Skeletal muscle satellite cell (primary cell): ENCODE data around the gene BBS1.

Source experiments
- H3K27me3 ChIP-seq: 2 replicates; pipeline ENCODE4 v1.7.0; 2013; ENCODE audit warnings: low read length; ENCODE audit not compliant: control insufficient read depth, insufficient read depth
- H3K36me3 ChIP-seq: 2 replicates; pipeline ENCODE4 v1.7.0; 2013; ENCODE audit warnings: mild to moderate bottlenecking, control low read depth, low read length; ENCODE audit not compliant: insufficient read depth
- H3K4me1 ChIP-seq: 2 replicates; pipeline ENCODE4 v1.7.0; 2013; ENCODE audit warnings: low read length; ENCODE audit not compliant: control insufficient read depth, insufficient read depth
- H3K4me2 ChIP-seq: 2 replicates; pipeline ENCODE4 v1.7.0; 2013; ENCODE audit warnings: mild to moderate bottlenecking, low read length
- H3K4me3 ChIP-seq: 2 replicates; pipeline ENCODE4 v1.7.0; 2013; ENCODE audit warnings: low read length
- H3K9ac ChIP-seq: 2 replicates; pipeline ENCODE4 v1.7.0; 2013; ENCODE audit warnings: mild to moderate bottlenecking, low read depth, low read length, moderate library complexity
- H3K9me3 ChIP-seq: replicated peaks from 2 replicates; pipeline ENCODE4 v1.7.0; 2013; ENCODE audit warnings: mild to moderate bottlenecking, control low read depth, low read length

Gene BBS1

DNA sequence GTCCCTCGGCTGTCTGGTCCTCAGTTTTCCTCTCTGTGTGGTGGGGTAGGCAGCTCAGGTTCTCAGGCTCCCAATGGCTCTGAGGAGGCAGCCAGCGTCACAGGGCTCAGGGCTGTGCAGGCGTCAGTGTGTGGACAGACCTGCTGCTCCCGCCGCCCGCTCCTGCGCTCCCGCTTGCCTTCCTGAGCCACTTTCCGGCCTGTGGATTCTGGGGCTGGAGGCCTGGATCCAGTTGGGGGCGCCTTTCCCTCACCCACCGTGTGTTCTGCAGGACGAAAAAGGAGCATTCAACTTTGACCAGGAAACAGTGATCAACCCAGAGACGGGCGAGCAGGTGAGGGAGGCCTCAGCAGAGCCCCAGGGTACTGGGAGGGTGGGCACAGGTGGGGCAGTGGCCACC, 15.5 kb upstream of the BBS1 start:
- H3K36me3 ChIP-seq, result peaks cover 58% of the 10 kb centered on the region
- no peak overlapping the region for H3K4me2 ChIP-seq
- H3K27me3 ChIP-seq, result no peaks in the 10 kb centered on the region
- no peaks in the 10 kb centered on the region for H3K4me1 ChIP-seq
- H3K4me3 ChIP-seq, result no peak overlapping the region
- H3K9me3 ChIP-seq, result no peaks in the 10 kb centered on the region
- no peak overlapping the region for H3K9ac ChIP-seq

DNA sequence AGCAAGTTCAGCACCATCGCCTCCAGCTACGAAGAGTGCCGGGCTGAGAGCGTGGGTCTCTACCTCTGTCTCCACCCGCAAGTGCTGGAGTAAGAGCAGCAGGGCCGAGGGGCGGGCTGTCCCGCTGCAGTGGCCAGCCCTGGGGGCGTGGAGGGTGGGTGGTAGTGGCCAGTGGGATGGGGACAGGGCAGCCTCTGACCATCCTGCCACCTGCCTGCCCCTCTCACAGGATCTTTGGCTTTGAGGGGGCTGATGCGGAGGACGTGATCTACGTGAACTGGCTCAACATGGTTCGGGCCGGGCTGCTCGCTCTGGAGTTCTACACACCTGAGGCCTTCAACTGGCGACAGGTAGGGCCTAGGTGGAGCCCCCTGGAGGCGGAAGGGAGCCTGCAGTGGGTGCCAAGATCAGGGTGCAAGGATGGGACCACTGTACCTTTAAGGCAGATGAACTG, 15.0 kb upstream of the BBS1 start:
- Histone ChIP-seq H3K36me3 (peaks cover 58% of the 10 kb centered on the region), H3K27me3 (no peaks in the 10 kb centered on the region), H3K9ac (no peak overlapping the region), H3K4me1 (no peaks in the 10 kb centered on the region), H3K4me2 (no peak overlapping the region), H3K4me3 (no peak overlapping the region), H3K9me3 (no peaks in the 10 kb centered on the region)

DNA sequence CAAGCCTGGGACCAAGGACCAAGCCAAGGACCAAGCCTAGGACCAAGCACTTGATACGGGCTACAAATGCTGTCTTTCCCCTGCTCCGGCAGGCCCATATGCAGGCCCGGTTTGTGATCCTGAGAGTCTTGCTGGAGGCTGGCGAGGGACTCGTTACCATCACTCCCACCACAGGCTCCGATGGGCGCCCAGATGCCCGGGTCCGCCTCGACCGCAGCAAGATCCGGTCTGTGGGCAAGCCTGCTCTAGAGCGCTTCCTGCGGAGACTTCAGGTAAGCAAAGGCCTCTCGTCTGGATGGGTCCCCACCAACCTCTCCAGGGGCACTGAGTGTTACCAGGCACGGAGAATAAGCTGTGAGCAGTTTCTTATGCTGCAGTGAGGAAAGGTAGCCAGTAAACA, 13.2 kb upstream of the BBS1 start:
- H3K4me2 ChIP-seq, result no peak overlapping the region
- no peak overlapping the region for H3K4me3 ChIP-seq
- no peaks in the 10 kb centered on the region for H3K9me3 ChIP-seq
- peaks cover 53% of the 10 kb centered on the region for H3K36me3 ChIP-seq
- H3K27me3 ChIP-seq, result no peaks in the 10 kb centered on the region
- no peaks in the 10 kb centered on the region for H3K4me1 ChIP-seq
- H3K9ac ChIP-seq, result no peak overlapping the region

DNA sequence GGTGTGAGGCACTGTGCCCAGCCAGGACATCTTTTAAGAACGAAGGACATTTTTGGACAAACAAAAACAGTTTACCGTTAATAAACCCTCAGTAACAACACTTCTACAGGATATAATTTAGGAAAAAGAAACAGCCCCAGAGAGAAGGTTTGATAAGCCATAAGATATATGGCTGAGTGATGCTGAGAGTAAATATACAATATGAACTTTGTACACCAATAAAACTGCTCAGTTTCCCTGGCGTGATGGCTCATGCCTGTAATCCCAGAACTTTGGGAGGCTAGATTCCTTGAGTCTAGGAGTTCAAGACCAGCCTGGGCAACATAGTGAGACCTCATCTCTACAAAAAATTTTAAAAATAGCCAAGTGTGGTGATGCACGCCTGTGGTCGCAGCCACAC, 11.9 kb upstream of the BBS1 start:
- Histone ChIP-seq H3K4me1 (no peaks in the 10 kb centered on the region), H3K4me3 (no peak overlapping the region), H3K4me2 (no peak overlapping the region), H3K27me3 (no peaks in the 10 kb centered on the region), H3K36me3 (peaks cover 41% of the 10 kb centered on the region), H3K9me3 (no peaks in the 10 kb centered on the region), H3K9ac (no peak overlapping the region)

DNA sequence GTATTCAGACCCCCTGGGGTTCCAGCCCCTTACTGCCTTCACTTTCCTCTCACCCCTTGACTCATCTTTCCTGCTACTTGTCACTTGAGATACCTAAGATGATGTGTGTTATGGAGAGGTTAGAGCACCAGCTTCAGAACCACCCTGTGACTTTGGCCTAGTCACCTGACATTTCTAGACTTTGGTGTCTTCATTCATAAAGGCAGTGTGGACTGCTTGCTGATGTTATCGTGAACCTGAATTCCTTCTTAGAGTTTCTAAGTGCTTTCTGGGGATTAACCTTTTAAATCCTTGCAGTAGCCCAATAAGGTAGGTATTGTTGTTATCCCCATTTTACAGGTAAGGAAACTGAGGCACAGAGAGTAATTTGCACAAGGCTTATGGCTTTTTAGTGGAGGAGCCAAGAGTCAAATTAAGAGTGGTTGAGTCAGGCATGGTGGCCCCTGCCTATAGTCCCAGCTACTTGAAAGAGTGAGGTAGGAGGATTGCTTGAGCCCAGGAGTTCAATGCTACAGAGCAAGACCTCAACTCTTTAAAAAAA, 5.1 kb upstream of the BBS1 start:
- H3K9me3 ChIP-seq, result no peaks in the 10 kb centered on the region
- H3K4me2 ChIP-seq, result no peak overlapping the region
- H3K4me1 ChIP-seq, result peaks cover 4% of the 10 kb centered on the region
- no peaks in the 10 kb centered on the region for H3K27me3 ChIP-seq
- no peak overlapping the region for H3K9ac ChIP-seq
- H3K4me3 ChIP-seq, result no peak overlapping the region
- peaks cover 27% of the 10 kb centered on the region for H3K36me3 ChIP-seq

DNA sequence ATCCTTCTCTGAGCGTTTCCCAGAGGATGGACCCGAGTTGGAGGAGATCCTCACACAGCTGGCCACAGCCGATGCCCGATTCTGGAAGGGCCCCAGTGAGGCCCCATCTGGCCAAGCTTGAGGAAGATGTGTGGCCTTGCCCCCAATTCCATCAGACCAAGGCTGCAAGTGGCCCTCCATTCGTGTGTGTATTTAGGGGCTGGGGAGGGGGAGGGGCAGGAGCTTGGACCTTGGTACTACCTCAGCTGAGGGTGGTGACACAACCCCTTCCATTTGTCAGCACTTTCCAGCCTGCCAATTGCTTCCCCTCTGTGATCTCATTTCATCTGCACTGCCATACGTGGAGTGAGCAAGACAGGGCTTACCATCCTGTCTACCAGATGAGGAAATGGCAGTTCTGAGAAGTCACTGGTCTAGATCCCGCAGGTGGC, 1.3 kb upstream of the BBS1 start:
- no peak overlapping the region for H3K9ac ChIP-seq
- no peak overlapping the region for H3K4me2 ChIP-seq
- no peak overlapping the region for H3K4me3 ChIP-seq
- H3K27me3 ChIP-seq, result no peaks in the 10 kb centered on the region
- H3K4me1 ChIP-seq, result peaks cover 9% of the 10 kb centered on the region
- peaks cover 32% of the 10 kb centered on the region for H3K36me3 ChIP-seq
- H3K9me3 ChIP-seq, result no peaks in the 10 kb centered on the region

DNA sequence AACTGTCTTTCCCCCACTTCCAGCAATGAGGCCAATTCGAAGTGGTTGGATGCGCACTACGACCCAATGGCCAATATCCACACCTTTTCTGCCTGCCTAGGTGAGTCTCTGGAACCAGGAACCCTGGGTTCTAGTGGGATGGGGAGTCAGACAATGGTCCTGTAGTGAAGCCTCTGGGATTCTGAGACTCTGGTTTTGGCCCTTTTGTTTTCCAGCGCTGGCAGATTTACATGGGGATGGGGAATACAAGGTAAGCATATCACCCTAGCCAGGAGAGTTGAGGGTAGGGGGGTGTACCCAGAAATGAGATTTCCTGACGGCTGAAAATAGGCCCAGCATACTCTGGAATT, 530 bp downstream of the BBS1 start:
- peaks cover 9% of the 10 kb centered on the region for H3K4me1 ChIP-seq

DNA sequence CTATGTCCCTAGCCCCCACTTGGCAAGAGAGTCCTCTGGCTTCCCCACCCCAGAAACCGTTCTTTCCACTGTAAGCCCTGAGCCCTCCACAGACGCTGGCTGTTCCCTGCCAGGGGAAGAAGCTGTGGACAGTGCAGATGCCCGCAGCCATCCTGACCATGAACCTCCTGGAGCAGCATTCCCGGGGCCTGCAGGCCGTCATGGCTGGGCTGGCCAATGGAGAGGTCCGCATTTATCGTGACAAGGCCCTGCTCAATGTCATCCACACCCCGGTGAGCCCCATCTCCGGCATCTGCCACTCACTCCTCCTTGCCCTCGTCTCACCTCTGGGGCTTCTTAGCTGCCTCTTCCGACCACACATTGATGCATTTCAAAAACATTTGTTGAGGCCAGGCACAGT, 13.2 kb downstream of the BBS1 start:
- no peaks in the 10 kb centered on the region for H3K9me3 ChIP-seq
- H3K4me2 ChIP-seq, result no peak overlapping the region
- H3K4me1 ChIP-seq, result no peaks in the 10 kb centered on the region
- H3K36me3 ChIP-seq, result peaks cover 22% of the 10 kb centered on the region
- H3K4me3 ChIP-seq, result no peak overlapping the region
- no peaks in the 10 kb centered on the region for H3K27me3 ChIP-seq
- no peak overlapping the region for H3K9ac ChIP-seq

More for the DNA sequence above, 530 bp downstream of the BBS1 start:
- Histone ChIP-seq H3K27me3 (no peaks in the 10 kb centered on the region), H3K4me2 (peak overlapping the region; percentile 86), H3K4me3 (peak overlapping the region; percentile 89), H3K9ac (peak overlapping the region; percentile 83), H3K9me3 (no peaks in the 10 kb centered on the region), H3K36me3 (peaks cover 27% of the 10 kb centered on the region)

DNA sequence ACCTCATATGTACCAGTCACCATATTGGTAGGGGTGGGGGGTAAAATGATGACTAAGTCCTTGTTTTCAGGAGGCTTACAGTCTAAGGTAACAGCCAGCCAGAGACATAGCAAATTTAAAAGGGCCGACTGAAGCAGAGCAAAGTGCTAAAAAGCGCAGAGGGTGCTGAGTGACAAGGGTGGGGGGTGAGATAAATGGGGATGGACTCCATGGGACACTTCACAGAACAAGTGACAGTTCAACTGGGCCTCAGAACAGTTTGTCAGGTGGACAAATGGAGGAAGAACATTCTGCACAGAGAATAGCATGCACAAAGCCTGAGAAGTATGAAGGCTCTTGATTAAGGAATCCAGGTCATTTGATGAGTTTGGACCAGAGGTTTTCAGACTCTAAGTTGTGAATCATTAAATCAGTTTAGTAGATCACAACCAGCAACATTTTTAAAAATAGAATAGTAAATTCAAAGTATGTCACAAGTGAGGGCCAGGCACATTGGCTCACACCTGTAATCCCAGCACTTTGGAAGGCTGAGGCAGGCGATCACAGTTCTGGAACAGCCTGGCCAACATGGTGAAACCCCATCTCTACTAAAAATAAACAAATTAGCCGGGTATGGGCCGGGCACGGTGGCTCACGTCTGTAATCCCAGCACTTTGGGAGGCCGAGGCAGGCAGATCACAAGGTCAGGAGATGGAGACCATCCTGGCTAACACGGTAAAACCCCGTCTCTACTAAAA, 14.0 kb downstream of the BBS1 start:
- no peak overlapping the region for H3K4me2 ChIP-seq
- H3K9me3 ChIP-seq, result no peaks in the 10 kb centered on the region
- H3K4me3 ChIP-seq, result no peak overlapping the region
- no peak overlapping the region for H3K9ac ChIP-seq
- H3K4me1 ChIP-seq, result no peaks in the 10 kb centered on the region
- peaks cover 22% of the 10 kb centered on the region for H3K36me3 ChIP-seq
- no peaks in the 10 kb centered on the region for H3K27me3 ChIP-seq

DNA sequence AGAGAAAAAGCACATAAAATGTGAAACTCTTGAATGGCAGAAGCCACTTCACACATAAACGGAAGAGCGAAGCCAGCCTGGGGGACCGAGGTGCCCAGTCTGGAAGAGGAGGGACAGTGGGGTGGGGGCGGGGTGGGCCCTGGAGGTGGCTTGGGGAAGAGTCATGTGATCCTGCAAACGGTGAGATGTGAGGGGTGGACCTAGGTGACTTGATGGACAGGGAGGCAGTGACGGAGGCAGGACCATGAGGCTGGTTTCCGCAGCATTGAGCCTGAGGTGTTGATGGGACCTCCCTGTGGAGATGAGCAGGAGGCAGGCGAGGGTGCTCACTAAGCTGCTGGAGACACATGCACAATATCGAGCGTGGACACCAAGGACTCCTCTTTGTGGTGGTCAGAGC, 18.6 kb downstream of the BBS1 start:
- Histone ChIP-seq H3K4me1 (no peaks in the 10 kb centered on the region), H3K36me3 (no peaks in the 10 kb centered on the region), H3K9ac (no peak overlapping the region), H3K4me2 (no peak overlapping the region), H3K4me3 (no peak overlapping the region), H3K27me3 (no peaks in the 10 kb centered on the region), H3K9me3 (no peaks in the 10 kb centered on the region)

DNA sequence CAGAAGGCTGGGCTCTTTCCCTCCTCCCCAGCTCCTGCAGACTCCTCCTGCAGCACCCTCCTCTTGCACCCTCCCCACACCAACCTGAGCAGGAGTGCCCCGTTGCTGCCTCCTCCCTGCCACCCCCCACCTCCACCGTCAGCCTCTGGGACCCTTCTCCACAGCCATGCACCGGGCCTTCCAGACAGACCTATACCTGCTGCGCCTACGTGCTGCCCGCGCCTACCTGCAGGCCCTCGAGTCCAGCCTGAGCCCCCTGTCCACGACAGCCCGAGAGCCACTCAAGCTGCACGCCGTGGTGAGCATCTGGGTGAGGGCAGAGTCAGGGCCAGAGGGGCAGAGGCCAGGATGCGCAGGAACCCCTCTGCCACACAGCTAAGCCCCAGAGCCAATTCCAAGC, 19.2 kb downstream of the BBS1 start:
- no peaks in the 10 kb centered on the region for H3K4me1 ChIP-seq
- no peaks in the 10 kb centered on the region for H3K36me3 ChIP-seq
- no peaks in the 10 kb centered on the region for H3K27me3 ChIP-seq
- H3K4me2 ChIP-seq, result no peak overlapping the region
- H3K9me3 ChIP-seq, result no peaks in the 10 kb centered on the region
- H3K4me3 ChIP-seq, result no peak overlapping the region
- H3K9ac ChIP-seq, result no peak overlapping the region
